GM12874 (cell line): ENCODE data around the gene NEURL1.

Experiments
- TF ChIP-seq, protein P1 (sequence below): IDR thresholded peaks from 2 replicates; pipeline ENCODE4 v1.5.1; 2011; ENCODE audit warnings: low read depth, mild to moderate bottlenecking, control low read depth, low read length, moderate library complexity; ENCODE audit not compliant: insufficient read depth

The NEURL1 gene, protein sequence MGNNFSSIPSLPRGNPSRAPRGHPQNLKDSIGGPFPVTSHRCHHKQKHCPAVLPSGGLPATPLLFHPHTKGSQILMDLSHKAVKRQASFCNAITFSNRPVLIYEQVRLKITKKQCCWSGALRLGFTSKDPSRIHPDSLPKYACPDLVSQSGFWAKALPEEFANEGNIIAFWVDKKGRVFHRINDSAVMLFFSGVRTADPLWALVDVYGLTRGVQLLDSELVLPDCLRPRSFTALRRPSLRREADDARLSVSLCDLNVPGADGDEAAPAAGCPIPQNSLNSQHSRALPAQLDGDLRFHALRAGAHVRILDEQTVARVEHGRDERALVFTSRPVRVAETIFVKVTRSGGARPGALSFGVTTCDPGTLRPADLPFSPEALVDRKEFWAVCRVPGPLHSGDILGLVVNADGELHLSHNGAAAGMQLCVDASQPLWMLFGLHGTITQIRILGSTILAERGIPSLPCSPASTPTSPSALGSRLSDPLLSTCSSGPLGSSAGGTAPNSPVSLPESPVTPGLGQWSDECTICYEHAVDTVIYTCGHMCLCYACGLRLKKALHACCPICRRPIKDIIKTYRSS

DNA sequence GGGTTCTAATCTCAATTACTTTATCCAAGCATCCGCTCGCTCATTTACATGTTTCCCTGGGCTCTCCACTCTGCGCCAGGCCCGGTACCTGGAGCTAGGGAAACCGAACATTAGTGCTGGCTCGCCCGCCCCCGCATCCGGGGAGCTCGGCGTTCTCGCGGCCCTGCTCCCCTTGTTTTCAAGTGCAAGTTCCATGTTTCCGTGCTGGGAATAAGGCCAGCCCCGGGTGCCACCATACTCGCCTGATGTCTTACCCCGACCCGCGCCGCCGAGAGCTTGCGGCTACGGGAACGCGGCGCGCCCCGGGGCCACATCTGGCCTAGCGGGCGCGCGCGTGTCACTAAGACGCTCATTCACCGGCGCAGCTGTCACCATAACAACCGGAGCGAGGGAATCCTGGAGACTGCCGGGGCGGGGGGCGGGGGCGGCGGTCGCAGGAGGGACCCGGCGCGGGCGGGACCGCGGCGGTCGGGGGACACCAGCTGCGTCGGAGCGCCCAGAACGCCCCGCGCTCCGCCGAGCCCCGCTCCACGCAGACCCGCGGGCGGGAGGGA is at the start of gene NEURL1:
Gene NEURL1 (plus strand): TSS at position 344 of the 554 bp plus-strand sequence. CDS start 683 bp downstream, outside the sequence.
- TF ChIP-seq, protein P1, sequence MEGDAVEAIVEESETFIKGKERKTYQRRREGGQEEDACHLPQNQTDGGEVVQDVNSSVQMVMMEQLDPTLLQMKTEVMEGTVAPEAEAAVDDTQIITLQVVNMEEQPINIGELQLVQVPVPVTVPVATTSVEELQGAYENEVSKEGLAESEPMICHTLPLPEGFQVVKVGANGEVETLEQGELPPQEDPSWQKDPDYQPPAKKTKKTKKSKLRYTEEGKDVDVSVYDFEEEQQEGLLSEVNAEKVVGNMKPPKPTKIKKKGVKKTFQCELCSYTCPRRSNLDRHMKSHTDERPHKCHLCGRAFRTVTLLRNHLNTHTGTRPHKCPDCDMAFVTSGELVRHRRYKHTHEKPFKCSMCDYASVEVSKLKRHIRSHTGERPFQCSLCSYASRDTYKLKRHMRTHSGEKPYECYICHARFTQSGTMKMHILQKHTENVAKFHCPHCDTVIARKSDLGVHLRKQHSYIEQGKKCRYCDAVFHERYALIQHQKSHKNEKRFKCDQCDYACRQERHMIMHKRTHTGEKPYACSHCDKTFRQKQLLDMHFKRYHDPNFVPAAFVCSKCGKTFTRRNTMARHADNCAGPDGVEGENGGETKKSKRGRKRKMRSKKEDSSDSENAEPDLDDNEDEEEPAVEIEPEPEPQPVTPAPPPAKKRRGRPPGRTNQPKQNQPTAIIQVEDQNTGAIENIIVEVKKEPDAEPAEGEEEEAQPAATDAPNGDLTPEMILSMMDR = no peak

DNA sequence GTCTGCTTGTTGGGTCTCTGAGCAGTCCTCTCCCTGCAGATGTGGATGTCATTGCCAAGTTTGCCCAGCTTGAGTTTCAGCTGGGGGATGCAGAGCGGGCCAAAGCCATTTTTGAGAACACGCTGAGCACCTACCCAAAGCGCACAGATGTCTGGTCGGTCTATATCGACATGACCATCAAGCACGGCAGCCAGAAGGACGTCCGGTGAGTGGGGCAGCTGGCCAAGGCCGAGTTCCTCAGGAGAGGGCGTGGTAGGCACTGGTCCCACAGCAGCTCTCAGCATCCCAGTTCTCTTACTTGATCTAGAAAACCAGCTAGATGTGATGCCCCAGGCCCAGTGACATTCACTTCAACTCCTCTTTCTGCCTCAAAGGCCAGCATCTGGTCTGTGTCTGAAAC is 49.0 kb upstream of the NEURL1 start:
- TF ChIP-seq, protein P1 = no peak

DNA sequence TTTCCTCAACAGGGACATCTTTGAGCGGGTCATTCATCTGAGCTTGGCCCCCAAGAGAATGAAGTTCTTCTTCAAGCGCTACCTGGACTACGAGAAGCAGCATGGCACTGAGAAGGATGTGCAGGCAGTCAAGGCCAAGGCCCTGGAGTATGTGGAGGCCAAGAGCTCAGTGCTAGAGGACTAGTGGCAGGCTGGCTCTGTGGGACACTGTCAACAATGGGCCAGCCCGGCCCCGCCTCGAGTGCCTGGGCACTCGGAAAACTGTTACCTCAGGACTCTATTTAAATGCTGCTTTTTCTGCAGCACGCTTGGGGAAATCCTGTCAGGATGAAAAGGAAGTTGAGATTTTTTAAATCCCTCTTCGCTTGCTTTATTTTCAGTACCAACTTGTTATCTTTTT is 48.1 kb upstream of the NEURL1 start:
- TF ChIP-seq, protein P1 = no peak

DNA sequence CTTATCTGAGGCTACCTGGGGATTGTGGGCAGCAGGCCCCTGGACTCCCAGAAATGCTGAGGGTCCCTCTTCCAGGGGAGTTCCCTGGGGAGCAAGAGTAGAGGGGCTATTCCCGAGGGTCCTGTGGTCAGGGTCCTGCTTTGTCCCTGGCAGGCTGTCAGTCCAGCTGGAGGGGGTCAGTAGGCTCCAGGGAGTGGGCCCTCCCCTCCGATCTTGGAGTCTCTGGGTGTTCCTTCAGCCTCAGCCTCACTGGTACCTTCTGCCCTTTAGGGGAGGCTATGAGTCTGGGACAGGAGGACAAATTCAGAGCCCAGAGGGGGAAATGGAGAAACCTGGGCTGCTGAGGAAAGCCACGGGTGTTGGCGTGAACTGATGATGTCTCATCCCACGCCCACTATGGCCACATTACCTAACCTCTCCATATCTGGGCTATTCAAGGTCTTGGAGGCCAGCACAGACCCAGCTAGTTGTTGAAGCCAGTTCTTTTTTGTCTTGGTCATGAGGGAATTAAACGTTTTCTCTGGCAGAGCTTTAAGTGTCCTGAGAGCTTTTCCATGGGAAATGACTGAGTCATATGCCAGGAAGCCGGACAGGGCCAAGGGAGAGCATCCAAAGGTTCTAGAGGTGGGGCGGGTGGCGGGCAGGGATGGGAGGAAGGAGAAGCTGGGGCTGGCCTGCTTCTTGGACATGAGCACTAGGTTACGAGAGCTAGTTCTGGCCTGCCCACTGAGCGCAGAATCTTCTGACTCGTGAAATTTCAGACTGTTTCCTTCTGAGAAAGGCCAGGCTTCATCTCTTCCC is 47.5 kb upstream of the NEURL1 start:
- TF ChIP-seq, protein P1 = no peak

DNA sequence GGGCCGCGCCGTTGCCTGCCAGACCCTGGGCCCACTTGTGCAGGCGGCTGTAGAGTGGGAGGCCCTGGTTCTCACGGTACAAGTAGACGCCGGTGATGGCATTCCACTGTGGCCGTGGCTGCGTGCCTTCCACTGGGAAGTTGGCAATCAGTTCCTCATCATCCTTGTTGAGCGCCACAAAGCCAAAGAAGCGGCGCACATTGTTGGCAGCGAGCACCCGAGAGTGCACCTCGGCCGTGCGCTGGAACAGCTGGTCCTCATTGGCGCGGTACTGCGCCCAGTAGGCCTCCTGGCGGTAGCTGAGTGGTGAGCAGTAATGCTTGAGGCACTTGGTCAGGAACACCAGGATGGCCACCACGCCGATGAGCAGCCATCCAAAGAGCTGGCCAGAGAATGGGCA is 46.3 kb upstream of the NEURL1 start:
- TF ChIP-seq, protein P1 = no peak

DNA sequence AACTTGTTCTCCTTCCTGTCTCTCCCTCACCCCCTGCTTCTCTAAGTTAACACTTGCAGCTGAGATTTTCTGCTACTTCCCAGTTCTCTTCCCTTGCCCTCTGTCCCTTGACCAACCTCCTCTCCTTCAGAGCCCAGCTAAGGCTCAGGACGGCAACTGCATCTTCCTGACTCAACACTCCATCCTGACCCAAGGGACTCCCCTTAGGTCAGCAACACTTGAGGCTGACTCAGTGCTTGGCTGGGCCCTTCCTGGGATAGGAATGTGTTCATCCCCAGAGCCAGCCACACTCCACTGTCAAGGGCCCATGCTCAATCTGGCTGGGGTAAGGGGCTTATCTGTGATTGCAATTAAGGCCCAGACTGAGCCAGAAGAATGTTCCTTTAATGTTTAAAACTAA is 44.8 kb upstream of the NEURL1 start:
- TF ChIP-seq, protein P1 = no peak
